Activated CD8-positive, alpha-beta memory T cell treated with anti-CD3 and anti-CD28 coated beads for 1 hour (primary cell): ENCODE results near the gene GCNT4.

Source experiments
- DNase-seq, 2 donors: peaks; one replicate each; pipeline ENCODE4 v3.0.0-alpha.2; 2020; ENCODE audit warnings: low read depth in 1 of 2; ENCODE audit errors: extremely low read depth in 1 of 2

Gene GCNT4

DNA sequence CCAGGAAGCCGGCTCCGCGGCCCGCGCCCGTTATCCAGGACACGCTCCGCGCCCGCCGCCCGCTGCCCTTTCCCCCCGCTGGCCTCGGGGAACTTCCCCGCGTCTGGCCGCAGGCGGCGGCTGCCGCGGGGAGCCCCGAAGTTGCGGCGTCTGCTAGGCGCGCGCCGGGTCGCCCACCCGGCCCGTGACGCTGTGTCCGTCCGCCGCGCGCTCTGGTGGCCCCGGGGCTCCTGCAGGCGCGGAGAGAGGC, 621 bp upstream of the GCNT4 start:
- no peak for DNase-seq

DNA sequence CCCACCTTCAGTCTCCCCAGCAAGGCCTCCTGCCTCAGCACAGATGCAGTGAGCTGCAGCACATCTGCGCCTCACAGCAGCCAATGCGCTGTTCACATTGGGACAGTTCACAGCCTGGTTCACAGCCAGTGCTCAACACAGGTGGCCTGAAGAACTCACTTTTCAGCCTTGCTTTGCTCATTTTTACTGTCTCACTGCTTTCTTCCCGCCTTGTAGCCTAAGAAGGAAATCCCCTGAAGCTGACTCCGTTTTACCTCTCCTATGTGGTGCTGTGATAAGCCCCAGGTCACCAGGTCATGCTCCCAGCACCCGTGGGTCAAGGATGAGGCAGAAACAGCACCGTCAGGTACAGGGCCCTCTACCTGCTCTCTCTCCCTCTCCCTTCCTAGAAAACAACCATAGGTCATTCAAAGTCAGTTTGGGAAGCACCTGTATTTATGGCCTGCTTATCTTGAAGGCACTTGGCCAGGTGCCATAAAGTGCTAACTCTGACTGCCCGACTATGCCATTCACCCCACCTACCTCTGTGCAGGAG, 1.1 kb downstream of the GCNT4 start:
- DNase-seq, result no peak

DNA sequence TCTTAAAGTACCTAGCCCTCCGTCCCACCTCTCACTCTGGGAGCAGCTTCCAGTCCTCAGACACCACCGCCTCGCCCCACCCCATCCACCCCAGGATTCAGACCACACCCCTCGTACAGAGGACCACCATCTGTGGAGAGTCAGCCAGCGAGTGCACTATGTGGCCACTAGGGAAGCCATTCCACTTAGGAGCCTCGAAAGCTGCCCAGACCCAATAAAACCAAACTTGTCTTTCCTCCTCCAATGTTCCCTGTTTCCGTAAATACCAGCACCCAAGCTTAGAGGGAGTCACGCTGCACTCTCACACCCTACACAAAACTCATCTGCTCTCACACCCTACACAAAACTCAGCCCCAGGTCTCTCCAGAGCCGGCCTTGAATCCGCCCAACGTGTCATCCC, 1.9 kb downstream of the GCNT4 start:
- no peak for DNase-seq

DNA sequence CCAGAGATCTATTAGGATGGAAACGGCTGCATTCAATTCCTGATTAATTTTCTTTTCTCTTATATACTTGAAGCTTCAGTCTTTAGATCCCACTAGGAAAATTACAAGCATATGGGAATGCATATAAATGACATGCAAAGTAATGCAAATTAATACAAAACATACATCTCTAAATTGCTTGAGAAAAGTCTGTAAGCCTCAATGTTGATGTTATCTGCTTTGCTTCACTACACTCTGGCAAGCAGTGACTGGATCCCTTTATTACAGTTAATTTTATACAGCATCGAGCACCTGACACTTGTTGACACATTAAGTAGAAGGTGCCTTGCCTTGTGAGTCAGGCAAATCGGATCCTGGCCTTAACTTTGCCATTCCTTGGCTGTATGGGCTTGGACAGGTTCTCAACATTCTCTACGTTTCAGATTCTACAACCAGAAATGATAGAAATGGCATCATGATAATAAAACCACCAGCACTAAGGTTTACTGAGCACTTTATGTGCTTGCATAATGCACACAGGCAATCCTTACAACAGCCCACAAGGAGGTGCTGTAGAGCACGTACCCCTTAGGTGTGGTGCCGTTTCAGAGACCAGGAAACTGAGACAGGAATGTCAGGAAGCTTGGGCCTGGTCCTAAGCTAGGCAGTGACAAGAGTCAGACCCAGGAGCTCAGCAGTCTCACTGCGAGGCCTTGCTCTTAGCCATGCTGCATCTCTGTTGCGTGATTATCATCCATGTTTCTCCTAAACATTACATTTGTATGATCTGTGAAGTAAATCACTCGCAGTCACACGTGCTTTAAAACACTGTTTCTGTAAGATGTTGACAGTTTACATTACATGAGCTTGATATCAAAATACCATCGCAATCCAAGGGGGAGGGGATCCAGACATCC, 2.7 kb downstream of the GCNT4 start:
- peak in 1 of 2 donors; percentile 43 for DNase-seq

DNA sequence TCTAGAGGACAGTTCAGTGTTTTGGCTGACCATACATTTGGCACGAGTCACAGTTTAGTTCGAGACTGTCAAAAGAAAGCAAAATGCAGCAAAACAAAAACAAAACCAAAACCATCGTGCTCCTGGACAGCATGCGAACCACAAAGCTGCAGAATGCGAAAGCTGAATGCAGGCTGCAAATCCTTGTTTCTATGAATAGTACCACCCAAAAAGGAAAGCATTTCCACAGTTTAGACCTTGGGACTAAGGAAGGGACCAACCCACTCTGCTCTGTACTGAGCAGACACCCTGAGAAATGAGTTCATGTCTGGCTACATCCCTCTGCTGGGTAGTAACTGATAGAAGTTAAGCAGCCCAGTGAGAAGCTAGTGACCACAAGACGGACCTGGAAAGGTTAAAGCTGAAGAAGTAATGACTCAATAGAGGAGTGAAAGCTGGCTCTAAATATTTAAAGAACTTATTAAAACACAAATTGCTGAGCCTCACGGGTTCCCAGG, 3.9 kb downstream of the GCNT4 start:
- DNase-seq, result no peak

DNA sequence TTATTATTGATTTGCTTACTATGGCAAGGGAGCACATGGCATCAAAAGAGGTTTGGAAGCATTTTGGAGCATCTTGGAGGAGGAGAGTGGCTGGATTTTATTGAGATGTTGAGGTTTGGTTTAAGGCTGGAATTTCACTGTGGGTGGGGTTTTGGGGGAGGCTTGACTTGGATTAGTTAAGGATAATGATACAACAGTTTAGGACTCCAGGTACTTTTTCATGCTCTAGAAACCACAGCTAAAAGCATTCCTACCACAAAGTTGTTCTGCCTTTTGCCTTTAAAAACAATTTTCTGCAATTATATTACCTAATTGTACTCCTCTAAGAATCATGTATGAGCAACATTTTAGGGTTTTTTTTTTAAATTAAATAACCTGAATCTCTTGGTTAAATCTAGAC, 5.0 kb downstream of the GCNT4 start:
- no peak for DNase-seq

DNA sequence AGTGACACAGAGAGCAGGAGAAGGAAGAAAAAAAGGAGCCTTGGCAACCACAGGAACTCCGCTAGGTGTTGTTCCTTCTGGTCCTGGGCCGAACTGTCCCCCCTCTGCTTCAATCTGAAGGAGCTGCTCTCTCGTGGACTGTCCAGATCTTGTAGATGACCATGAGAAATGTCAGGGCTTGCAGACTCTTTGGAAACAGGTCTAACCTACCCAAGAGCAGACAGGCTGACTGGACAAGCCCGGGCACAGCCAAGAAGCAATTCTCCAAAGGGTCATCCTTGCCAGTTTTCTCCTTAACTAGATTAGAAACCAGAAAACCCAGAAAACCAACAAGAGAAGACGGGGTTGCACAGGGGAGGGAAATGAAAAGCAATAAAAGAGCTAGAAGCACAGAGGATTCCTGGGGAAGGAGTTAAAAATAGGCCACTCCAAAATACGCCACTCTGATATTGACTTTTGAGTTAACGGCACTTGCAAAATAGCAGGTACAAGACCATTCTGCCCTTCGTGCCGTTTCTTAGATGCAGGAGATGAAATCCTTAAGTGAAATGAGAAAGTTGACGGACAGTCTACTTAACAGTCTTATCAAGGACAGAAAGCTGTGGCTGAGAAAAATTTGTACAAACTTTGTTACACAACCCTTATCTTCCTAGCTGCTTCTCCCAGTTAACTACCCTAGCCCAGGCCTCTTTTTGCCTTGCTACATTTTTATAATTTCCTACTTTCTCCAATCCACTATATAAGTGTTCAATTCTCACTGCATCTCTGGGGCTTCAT, 5.8 kb downstream of the GCNT4 start:
- no peak for DNase-seq

DNA sequence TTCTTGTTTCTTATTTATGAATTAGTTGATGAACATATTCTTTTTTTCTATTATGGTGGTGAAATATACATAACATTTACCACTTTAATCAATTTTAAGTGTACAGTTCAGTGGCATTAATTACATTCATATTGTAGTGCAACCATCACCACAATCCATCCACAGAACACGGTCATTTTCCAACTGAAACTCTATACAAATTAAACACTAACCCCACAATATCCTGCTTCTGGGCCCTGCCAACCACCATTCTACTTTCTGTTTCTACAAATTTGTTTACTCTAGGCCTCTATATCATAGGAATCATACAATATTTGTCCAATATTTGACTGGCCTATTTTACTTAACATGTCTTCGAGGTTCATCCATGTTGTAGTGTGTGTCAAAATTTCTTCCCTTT, 7.3 kb downstream of the GCNT4 start:
- no peak for DNase-seq

DNA sequence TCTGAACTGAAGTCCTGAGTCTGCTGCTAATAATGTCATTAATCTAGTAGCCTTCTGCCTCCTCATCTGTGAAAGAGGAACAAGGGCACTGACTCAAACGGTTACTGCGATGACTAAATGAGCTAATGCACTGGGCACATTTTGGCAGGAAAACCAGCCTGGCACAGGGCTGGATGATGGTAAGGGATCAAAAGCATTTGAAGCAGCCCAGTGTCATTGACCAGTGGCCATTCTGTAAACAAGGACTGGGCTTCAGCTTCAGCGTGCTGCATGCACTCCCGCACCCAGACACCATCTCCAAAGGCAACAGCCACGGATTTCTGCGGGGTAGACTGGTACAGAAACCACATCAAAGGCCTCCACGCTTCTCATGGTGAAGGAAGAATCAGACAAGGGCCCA, 8.0 kb downstream of the GCNT4 start:
- no peak for DNase-seq

DNA sequence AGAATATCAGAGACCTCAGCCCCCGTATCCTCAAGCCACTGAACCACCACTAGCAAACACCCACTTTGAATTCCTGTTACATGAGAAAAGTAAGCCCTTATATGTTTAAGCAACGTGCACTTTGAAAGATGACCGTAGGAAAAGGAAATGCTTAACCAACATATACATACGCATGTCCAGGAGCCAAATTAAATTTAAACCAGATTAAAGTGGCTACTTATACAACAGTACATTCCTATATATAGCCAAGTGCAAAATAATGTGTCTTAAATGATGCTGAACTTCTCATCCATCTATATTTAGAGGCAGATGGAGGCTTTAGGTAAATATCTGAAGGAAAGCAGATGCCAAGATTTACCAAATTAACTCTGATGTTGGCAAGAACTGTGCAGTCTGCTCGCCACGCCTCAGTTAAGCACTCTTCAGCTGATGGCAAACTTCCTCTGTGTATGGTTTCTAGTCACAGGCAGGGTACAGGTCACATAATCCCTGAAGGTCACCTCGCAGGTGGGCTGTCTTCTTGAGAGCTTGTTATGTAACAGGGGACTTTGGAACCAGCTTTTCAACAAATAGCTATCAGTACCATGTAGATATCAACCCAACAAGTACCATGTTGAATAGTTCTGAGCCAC, 8.6 kb downstream of the GCNT4 start:
- DNase-seq, result no peak

DNA sequence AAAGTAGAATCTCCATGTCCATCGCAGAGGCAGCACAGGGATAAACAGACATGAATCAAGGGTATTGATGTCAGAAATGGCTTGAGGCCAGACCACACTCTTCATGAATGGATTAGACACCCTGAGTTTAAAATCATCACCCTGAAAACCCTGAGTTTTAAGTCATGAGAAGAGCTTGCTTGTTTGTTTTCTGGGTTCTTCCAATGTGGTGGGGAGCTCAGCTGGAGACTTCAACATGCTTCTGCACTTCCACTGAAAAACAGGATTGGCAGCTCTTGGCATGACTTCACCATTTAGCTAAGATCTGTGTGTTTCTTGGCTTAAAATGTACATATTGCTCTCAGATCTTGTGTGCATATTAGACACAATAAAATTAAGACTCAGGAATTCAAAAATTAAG, 9.8 kb downstream of the GCNT4 start:
- DNase-seq, result no peak

DNA sequence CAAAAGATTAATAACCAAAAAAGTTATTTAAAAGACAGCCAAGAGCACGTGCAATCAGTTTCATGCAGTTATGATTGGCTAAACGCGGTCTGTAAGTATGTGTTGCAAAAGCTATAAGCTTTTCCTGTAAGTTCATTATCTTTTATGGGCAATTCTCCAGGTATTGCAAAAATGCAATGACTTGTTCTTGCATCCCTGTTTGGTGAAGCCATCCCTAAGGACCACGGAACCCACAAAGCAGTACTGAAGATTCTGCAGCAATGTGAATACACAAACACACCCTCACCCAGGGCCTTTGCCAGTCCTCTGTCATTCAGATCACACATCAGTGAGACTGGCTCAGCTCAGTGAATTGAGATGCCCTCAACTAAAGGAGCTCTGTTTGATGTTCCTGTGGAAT, 11.4 kb downstream of the GCNT4 start:
- no peak for DNase-seq

DNA sequence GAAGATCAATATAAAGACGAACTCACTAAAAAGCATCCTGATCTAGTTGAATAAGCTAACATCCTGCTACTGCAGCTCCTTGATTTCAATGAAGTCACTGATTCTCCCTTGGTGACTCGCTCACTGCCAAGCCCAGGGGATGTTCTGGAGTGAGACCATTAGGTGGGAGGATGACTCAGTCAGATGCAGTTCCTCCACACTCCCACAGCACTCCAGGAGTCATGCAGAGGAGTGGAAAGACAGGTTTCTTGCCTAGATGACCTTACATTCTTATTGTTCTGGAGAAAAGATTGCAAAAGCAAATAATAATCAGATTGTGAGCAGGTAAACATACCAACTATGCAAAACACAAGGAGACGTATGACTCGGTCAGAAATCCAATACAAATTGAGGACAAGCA, 15.3 kb downstream of the GCNT4 start:
- no peak for DNase-seq

DNA sequence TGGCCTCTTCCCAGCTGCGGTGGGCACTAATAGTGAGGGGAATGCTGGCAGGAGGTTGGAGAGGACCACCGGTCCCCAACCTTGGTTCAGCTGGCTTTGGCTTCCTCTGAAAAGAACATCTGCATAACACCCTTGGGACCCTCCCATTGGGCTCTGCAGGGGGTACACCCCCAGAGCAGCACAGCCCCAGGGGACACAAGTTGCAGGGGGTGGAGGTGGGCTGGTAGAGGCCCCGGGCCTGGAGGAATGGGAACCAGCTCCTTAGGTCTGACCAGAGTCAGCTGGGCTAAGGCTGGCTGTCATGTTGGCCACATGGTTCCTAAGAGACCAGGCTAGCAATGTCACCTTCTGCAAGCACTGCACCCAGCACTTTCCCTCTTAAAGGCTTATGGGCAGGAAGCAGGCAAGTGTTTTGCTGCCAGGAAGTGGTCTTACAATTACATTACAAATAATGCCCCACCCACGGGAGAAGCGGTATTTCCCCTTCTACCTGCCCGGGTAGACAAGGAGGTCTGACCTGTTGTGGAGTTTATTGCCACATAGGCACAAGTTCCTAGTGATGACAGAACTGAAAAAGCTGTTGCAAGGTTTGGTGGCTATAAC, 18.1 kb downstream of the GCNT4 start:
- DNase-seq, result no peak

DNA sequence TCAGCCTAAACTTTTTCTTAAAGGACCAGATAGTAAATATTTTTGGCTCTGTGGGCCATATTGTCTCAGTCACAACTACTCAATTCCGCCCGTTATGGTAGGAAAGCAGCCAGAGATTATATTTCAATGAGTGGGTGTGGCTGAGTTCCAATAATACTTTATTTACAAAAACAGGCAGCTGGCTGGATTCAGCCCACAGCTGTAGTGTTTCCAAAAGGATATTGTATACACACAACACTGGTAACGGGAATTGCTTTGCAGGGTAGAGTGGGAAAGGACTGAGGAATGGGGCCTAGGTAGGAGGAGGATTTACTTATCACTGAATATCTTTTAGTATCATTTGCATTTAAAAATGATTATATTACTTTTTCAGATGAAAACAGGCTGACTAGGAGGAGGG, 21.0 kb downstream of the GCNT4 start:
- no peak for DNase-seq

DNA sequence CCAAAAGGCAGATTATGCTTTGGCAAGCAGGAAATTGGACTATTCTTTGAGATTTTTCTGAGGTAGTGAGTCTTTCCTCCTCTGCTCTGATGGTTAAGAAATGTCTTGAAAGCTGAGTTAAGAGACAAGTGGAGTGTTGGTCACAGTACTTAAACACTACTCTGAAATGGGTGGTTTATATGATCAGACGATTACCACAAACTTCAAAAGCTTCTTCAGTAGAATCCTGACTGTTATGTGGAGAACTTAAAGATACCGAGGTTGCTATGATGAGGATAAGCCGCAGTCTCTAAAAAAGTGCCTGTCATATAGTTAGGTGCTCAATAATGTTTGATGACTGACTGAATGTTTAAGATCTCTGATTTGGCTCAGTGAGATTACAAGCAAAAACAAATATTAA, 24.3 kb downstream of the GCNT4 start:
- DNase-seq, result no peak

DNA sequence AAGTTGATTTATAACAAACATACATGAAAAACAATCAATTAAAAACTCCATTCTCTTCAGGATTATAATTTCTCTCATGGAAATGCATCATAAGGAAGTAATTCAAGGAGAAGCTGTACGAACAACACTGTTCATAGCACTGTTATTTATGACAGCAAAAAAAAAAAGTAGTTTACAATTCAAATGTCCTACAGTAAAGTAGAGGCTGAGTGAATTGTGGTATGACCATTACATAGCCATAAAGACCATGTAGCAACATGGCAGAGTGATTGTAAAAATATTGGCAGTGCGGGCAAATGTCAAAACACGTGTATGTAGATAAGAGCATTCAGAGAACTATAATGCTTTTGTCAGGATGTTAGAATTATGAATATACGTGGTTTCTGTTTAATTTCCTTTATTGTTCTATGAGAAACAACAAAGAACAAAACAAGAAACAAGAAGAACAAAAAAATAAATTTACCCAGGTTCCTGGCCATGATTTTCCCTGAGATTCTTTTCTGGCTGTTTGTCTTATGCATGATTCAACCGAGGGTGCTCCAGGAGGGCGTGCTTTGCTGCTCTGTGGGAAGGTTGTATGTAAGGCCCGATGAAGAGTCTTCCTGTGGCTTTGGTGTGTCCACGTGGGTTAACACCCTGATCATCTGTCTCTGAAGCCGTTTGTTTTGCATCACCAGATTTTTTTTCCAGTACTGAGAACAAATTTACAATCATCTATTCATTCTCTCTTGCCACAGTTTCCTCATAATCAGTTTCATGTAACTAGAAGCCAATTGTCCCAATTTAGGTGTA, 28.8 kb downstream of the GCNT4 start:
- DNase-seq, result no peak

DNA sequence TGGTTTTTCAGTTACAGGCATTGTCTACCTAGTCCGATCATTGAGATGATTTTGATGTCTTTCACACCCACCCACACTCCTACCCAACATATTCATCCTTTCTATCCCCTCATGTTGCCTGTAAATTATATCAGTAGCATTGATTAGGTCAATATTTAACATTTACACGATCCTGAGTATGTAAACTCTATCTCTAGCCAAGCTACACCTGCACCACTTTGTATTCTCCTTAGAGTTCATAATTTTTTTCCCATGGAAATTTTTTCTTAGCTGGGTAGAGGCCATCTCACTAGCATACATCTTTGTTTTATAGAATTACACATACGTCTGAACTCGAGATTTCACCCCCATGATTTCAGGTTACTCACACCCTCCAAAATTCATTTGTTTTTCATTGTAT, 30.6 kb downstream of the GCNT4 start:
- no peak for DNase-seq

DNA sequence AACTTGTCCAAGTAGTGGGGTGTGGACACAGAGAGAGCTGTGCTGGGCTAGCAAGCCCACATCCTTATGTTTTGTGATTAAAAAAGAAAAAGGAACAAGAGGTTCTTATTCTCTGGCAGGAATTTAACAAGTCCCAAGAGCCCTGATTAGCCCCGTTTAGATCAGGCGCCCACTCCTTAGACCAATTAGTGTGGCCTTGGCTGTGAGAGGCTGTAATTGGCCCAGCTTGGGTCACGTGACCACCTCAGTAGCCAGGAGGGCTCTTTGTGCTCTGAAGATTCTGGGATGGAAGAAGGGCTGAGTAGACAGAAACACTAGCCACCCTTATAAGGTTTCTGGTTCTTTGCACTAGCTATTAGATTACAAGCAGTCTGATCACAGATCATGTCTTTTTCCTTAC, 31.1 kb downstream of the GCNT4 start:
- no peak for DNase-seq

DNA sequence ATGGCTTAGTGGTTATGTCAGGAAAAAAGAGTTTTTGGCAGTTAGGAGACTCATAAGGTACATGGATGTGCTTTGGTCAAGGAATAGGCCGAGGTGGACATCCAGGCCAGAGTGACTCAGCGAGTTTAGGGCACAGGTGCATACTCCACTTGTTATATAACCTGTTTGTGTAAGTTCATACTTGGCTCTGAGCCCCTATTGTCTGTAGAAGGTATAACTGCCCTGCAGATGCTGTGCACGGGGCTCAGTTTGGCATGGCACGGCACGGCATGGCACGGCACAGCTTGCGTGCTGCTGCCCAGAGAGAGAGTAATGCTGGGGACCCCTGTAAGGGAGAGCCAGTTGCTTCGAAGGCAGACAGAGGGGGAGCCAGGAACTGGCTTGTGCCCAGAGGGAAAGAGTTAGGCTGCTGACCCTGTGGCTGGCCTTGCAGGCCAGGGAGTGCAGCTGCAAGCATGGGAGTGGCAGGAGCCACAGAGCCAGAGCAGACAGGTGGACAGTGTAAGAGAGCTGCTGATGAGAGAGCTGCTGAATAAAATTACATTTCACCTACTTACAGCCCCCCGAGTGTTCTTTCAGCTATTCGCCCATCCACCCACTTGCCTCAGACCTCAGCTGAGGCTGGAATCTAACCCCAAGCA, 32.2 kb downstream of the GCNT4 start:
- no peak for DNase-seq
